H1 (cell line): ENCODE data around the gene LMOD2. TPM values are rescaled to one million over a fixed set of nuclear protein-coding genes. Genes with fewer than 3 reads are reported as not detected.

ENCODE experiments used
- CBX8 ChIP-seq: fragments of 300-800, 300-1000 bp; sonication (generic); IDR thresholded peaks from 2 replicates; pipeline ENCODE4 v1.7.1; 2016; ENCODE audit warnings: low read depth, low read length, borderline replicate concordance
- CHD7 ChIP-seq: fragments of 300-600 bp; sonication (generic); IDR thresholded peaks from 2 replicates; pipeline ENCODE4 v1.7.1; 2012; ENCODE audit warnings: low read length, moderate library complexity, mild to moderate bottlenecking, inconsistent platforms; ENCODE audit not compliant: insufficient replicate concordance
- CTCF ChIP-seq, 3 experiments: IDR thresholded peaks; 1 replicate in 2 of 3; 2 replicates in 1 of 3; pipeline versions ENCODE4 v1.5.1 to v1.6.1; 2011; ENCODE audit warnings: low read length in 3 of 3, mild to moderate bottlenecking in 3 of 3, inconsistent platforms in 2 of 3, low read depth in 1 of 3, moderate library complexity in 1 of 3; ENCODE audit not compliant: insufficient read depth in 1 of 3; ENCODE audit errors: control extremely low read depth in 1 of 3
- EZH2 ChIP-seq: fragments of 200-600 bp; sonication (generic); IDR thresholded peaks from 2 replicates; pipeline ENCODE4 v1.7.1; 2012; ENCODE audit warnings: low read depth, mild to moderate bottlenecking, moderate library complexity, low read length, inconsistent platforms; ENCODE audit not compliant: severe bottlenecking
- HDAC6 ChIP-seq: IDR thresholded peaks from one replicate; pipeline ENCODE4 v1.7.1; 2012; ENCODE audit warnings: low read depth, mild to moderate bottlenecking, inconsistent platforms, low read length, moderate library complexity
- JUN ChIP-seq: IDR thresholded peaks from 2 replicates; pipeline ENCODE4 v1.6.1; 2011; ENCODE audit warnings: low read depth, mild to moderate bottlenecking, improper control_type of control experiment, low read length
- POLR2A ChIP-seq, 2 experiments: IDR thresholded peaks; 1 replicate in 1 of 2; 2 replicates in 1 of 2; pipeline ENCODE4 v1.6.1; 2011; ENCODE audit warnings: low read depth in 2 of 2, low read length in 2 of 2, mild to moderate bottlenecking in 2 of 2; ENCODE audit errors: control extremely low read depth in 1 of 2
- TEAD4 ChIP-seq: IDR thresholded peaks from 2 replicates; pipeline ENCODE4 v1.6.1; 2012; ENCODE audit warnings: low read depth, low read length, inconsistent platforms, mixed read lengths
- polyA plus RNA-seq, 7 experiments: library from polyadenylated mRNA; depleted of rRNA in 3 of 7; stranded (reverse) in 5 of 7; unstranded in 2 of 7; fragments of >200 nt in 5 of 7; fragments of 200-250 nt in 2 of 7; gene quantifications; 1 replicate in 5 of 7; 2 replicates in 1 of 7; 4 replicates in 1 of 7; pipeline versions ENCODE4 v1.2.1 to v1.2.3, GENCODE V29; 2011 to 2013; ENCODE audit warnings: missing spikeins in 2 of 7, mixed read lengths in 2 of 7
- total RNA-seq: library from RNA; stranded (reverse); fragmentation: NEBNext Ultra II Directional; extraction: Animal tissue kit (Norgen Biotek cat#: 25700); gene quantifications from 2 replicates; pipeline ENCODE4 v1.2.1, GENCODE V29; 2021

LMOD2 gene
- total and polyA plus RNA-seq, 2 of the 8 experiments (the other 6 are each of a cell fraction or from before 2014, with no cell fraction given): 0.03 to 0.22 TPM

- TF ChIP-seq CHD7 (no peak), HDAC6 (no peak), CTCF (IDR thresholded peaks at IDR 0.05; ENCODE audit: control extremely low read depth in 1 of 3, insufficient read depth in 1 of 3, low read depth in 1 of 3, low read length in 3 of 3) (no peak), POLR2A (IDR thresholded peaks at IDR 0.05; ENCODE audit: control extremely low read depth in 1 of 2, low read depth in 2 of 2, low read length in 2 of 2) (no peak), JUN (no peak), EZH2 (no peak), CBX8 (no peak), TEAD4 (no peak)
Observed at GRCh38 chr7:123663200-123663599, 7.5 kb downstream of the LMOD2 start (continued).
